GF-D8 (cell line): ENCODE results near the gene DHH.

Experiments used
- DNase-seq: peaks from one replicate; lab custom pipeline; 2025; lab: John Stamatoyannopoulos, UW

Gene DHH

DNA sequence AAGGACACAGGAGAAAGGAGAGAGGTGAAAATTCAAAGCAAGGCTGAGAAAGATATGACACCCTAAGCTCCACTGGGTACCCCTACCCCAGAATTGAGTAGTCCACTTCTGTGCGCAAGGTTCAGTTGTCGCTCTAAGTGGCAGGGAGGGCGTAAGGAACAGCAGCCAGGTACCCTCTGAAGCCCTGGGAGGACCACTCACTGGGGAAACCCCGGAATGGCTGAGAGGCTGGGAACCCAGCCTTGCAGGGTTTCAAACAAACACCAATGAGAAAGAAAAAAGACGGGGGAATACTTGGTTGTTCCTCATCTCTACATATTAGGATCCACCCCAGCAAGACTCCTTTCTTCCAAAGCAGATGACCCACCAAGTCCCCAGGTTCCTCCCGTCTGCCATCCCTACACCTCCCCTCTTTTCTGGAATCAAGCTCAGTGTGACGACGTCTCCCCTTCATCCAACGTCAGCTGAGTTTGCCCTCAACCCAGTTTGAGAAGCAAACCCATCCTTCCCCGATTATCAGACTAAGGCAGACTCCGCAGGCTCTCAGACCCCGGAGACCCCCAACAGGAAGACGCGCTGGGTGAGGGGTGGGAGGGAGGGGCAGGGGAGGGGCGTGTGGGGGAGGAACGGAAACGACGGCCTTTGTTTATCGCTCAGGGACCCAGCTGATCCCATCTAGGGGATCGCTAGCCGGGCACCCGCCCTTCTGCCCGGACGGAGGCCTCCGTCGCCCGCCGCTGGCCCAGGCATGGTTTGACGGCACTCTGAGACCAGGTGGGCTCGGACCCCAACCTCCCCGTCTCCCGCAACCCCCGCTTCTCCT lies 15.3 kb upstream of the DHH start:
- no peak for DNase-seq

DNA sequence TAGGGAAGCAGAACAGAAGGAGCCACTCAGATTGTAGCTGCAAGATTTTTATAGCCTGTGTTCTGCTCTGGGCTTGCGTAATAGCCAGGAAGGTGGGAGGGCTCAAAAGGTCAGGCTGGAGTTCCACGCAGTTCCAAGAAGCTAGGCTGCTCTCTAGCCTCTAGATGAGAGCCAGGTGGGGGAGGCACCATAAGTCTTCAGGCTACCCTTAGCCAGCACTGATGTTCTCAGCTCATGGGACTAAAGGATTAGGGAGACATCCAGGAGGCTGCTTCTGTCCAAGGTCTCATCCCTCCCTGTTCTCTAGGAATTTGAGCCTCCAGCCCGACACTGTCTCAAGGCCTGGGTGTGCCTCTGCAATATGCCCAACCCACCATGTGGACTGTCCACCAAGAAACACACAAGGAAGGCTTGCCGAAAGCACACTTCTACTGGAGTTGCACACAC lies 14.4 kb upstream of the DHH start:
- peak; percentile 78 for DNase-seq

DNA sequence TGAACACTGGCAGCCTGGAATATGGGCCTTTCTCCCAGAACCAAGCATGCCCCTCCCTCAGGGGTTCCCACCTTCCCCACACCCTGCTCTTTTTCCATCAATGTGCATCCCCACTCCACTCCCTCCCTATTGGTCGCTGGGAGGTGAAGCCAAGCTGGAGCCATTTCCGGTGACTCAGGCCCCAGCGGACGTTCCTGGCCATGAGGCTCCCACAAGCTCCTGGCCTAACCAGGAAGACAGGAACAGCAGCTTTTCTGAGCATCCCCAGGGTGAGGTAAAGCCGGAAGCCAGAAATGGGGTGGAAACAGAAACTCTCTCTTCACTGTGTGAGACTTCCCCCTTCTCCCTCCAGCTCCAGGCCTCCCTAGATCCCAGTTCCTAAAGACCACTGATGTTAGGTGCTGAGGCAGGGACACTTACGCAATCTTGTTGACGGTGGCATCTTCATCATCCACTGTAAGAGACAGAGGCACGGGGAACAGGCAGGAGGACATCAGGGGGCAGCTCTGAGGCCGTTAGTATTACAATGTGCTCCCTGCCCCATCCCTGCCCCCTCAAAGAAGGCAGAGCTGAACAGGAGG lies 11.0 kb upstream of the DHH start:
- DNase-seq = no peak

DNA sequence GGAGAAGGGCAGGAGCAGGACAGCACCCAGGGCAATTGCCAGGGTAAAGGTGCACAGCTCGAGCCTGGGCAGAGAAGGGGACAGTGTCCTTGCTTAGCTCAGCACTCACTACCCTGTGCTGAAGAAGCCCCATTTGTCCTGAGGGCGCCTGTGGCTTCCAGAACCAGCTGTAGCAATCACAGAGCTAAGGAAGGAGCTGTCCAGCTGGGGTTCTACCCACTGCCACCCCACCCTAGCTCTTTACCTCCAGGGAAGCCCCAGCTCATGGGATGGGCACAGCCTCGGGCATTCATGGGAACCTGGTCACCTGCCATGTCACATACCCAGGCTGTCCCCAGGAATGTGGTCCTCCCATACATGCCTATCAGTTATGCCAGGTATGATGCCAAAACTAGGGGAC lies 10.2 kb upstream of the DHH start:
- no peak for DNase-seq

DNA sequence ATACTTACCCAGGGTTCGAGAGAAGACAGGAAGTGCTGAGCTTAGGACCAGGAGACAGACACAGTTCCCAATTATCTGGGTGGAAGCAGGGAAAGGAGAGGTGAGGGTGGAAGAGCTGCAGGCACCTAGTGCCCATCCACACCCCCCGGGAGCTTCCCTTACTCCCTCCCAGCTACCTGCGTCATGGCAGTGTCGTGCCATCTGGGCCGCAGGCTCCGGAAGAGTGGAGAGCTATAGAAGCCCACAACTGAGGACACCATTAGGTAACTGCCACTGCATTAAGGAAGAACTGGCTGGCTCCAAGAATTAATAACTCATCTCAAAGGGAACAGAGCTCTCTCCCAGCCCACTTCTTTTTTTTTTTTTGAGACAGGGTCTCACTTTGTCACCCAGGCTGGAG lies 5.8 kb upstream of the DHH start:
- DNase-seq = no peak

DNA sequence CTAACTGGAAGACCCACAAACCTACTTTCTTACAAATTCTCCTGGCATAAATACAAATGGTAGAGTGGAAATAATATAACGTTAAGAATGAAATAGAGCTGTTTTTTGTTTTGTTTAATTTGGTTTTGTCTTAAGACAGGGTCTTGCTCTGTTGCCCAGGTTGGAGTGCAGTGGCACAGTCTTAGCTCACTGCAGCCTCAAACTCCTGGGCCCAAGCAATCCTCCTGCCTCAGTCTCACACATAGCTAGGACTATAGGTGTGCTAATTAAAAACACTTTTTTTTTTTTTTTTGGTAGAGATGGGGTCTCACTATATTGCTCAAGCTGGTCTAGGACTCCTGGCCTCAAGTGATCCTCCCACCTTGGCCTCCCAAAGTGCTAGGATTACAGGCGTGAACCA lies 4.1 kb upstream of the DHH start:
- DNase-seq = no peak

DNA sequence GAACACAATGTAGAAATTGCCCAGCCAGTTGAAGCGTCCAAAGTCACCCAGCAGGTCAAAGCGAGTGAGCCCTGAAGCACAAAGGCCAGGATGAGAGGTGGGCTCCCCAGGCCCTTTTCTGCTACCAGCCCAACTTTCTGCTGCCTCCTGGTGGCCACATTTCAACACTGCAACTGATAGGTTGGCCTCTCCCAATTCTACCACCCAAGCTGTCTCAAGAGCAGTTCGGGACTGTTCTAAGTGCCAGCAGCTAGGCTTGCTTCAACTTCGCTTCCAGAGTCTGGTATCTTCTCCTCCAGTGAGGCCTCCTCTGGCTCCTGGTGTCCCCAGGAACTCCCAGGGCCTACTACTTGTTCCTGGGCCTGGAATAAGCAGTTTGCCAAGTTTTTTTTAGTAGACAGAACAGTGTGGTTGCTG lies 3.4 kb upstream of the DHH start:
- DNase-seq = peak; percentile 5

DNA sequence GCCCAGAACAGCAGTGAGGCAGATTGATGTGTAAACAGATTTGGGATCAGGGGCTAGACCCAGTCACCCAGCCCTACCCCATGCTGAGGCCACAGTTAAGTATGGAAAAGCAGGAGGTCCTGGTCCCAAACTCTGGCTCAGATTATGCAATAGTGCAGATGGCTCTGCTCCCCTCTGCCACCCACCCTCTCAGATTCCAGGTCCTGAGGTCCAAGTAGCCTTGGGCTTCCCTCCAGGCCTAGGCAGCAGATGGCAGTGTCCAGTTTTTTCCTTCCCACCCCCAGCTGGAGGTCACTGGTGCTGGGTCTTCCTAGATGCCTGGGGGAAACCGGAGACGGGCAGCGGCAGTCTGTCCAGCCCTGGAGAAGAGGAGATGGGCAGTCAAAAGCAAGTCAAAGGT lies 2.8 kb upstream of the DHH start:
- DNase-seq = no peak

DNA sequence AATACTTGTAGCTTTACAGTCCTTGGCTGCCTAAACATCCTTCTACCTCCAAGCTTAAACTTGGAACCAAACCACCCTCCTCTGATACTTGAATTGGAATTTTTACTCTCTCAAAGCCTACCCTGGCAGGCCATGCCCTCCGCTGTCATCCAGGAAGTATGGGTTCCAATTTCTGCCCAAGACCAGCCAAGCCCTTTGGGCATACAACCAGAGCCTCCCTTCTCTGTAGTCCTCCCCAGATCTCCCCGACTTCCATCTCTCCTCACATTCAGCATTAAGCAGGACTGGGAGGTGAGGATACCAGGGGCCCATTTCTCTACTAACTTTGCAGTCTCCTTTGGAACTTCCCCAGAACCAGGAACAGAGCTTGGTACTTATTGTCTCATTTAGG lies 369 bp upstream of the DHH start:
- no peak for DNase-seq

DNA sequence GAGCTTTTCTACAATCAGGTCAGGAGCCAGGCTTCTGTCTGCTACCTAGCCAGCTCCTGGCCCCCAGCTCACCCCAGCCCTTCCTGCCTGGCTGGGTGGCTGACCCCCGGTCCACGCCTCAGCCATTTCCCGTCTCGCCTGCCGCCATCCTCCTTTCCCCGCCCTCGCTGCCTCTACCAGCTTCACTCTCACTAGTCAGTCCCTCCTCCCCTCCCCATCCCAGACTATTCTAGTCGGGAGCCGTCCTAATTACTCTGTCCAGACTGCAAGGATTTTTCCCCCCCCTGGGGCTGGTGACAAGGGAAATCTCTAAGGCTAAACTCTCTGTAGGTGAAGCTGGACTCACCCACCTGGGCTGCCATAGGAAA lies 825 bp downstream of the DHH start:
- DNase-seq = no peak

DNA sequence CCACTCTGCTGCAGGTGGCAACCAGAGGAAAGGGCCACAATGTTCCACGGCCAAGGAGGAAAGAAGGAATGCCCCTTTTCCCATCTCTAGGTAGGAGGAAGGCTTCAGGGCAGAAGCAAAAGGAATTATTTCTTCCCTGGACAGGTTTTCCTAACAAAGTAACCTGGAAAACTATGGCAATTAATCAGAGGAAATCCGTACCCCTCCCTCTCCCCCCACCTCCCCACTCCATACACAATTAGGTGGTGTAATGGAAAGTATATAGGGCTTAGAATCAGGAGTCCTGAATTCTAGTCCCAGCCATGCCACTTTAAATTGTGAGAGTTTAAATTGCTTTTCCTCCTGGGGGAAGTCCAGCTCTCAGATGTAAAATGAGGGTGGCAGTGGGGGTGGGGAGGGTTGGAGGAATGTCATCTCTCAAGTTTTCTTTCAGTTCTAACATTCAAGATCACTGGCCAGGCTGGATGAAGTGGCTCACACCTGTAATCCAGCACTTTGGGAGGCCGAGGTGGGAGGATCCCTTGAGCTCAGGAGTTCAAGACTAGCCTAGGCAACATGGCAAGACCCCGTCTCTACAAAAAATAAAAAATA lies 1.7 kb downstream of the DHH start:
- DNase-seq = no peak

DNA sequence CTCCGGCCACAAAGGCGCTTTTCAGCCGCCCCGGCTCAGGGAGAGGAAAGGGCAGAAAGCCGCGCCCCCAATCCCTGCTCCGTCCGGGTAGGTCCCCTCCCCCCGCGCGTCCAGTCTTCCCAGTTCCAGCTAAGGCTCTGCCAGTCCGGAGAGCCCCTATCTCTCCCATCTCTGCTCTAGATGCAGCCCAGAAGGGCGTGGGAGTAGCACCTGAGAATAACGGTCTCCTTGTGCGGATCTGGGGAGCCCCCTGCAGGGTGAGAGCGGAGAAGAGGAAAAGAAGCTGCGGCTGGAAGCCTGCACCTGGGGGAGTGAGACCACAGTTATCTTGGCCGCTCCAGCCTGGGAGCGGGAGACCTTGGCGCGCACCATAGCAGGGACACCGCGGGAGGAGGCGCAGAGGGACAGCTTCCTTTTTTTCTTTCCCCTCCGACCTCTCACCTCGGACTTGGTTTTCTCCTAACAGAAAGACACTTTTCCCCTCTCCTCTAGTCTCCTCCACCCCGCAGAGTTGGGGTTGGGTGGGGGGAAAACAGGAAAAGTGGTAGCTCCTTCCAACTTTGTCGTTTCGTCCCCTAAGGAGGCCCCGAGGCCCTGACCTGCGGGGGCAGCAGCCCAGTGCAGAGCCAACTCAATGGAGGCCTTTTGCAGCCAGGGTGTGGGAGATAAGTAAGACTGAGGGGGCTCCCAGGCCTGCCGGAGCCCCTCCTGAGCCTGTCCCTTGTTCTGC lies 2.4 kb downstream of the DHH start:
- peak; percentile 33 for DNase-seq

DNA sequence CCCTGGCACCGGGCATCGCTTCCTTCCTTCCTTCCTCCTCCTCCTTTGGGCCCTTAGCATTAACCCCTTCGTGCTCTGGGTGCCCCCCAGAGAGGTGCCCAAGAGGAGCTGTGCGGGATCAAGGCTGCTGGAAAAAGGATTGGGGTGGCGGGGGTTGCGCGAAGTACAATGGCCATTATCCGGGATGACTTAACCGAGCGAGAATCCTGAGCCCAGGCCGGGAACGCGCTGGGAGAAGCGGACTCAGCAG lies 2.8 kb downstream of the DHH start:
- DNase-seq = no peak

DNA sequence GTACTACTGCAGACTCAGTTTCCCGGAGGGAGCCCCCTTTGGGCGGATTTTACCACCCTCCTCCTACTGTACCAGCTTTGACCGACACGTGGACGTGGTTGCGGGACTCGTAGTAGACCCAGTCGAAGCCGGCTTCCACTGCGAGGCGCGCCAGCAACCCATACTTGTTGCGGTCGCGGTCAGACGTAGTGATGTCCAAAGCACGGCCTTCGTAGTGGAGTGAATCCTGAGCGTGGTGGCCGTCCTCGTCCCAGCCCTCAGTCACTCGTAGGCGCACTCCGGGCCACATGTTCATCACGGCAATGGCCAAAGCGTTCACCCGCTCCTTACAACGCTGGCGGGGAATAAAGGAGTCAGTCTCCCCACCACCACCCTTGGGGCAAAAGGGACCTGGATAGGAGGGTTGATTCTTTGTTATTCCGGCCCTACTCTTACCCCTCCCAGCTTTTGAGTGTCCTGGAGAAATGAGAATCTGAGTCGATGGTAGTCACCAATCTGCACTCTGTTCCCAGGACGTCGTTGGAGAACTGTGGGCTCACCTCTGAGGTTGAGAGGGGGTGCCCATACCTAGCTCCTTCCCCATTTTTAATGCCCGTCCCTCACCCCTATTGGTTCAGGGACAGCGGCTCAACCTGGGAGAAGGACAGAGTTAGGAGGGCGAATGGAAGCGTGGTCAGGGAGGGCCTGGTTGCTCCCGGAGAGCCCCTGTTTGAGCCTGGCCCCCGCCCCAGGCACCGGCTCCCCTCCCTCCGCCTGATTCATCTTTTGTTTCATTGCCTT lies 3.4 kb downstream of the DHH start:
- no peak for DNase-seq

DNA sequence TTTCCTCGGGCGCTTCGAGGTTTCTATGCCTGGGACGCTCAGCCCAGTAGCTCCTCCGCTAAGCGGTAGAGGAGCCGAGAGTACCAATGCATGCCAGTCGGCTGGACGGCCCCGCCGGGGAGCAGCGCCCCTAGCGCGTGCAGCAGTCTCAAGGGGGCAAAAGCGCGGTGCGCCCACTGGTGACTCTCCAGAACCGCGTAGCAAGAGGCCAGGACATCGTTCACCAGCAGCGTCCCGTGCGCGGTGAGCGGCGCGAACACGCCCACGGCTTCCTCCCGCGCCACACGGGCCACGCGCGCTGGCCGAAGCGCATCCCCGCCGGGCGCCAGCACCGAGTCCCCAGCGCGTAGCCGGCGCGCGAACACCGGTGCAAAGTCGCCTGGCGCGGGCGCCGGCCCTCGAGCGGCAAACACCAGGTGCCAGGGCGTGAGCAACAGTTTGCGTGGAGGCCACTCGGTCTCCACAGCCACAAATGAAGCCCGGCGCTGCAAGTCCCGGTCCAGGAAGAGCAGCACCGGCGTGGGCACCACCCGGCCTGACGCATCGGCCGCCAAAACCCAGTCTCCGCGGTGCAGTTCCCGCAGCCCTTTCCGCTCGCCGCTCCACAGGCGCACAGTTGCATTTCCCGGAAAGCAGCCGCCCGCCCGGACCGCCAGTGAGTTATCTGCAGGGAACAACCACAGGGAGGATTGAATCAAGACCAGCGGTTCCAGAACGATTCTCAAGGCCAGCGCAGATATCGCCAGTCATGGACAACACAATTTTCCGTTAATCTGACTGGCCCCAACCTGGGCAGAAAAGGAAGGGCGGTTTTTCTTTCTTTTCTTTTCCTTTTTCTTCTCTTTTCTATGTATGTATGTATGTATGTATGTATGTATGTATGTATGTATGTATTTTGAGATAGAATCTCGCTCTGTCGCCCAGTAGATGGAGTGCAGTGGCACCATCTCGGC lies 4.5 kb downstream of the DHH start:
- peak; percentile 2 for DNase-seq

DNA sequence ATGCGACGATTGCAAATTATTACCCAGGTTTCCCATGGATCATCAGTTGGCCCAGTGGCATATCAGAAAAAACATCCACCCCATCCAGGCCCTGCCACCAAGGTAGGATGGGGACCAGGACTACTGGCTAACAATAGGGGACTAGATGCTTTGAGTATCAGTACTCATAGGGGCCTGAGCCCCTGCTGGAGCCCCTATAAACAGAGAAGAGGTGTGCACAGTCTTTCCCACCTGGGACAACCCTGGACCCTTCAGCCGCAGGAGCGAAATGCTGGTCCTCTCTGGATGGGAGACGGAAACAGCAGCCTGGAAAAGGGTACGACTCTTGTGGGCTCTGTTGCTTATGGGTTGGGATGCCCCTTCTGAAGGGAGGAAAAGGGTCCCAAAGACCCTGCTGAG lies 5.7 kb downstream of the DHH start:
- no peak for DNase-seq

DNA sequence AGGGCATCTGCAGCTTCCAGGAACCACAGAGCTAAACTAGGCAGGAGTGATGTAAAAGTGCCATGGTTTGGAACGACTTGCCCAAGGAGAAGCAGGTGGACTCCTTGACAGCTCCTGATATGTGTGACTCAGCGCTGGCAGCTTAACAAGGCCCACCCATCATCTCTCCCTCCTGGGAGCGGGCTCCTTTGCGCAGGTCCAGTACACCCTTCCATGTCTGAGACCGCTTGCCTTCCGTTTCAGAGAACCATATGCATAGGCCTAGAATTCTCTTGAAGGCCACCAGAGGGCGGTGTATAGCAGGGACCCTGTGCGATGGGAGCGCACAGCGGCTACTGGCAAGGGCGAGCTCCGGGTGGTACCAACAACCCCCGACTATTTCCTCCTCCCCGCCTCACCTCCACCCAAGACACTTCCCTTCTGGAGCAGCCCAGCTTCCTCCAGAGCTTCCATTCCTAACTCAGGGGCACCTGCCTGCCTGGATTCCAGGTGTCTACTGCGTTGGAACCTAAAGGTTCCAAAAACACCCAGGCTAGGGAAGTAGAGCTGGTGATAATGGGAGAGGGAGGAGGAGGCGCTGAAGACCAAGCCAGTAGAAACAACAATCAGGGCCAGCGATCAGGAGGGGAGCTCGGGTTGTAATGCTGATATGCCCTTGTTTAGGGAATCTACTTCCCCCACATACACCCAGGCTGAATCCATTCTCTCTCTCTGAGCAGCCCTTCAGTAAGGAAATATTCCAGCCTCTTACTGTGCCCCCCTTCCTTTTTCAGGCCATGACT lies 6.3 kb downstream of the DHH start:
- peak; percentile 47 for DNase-seq

DNA sequence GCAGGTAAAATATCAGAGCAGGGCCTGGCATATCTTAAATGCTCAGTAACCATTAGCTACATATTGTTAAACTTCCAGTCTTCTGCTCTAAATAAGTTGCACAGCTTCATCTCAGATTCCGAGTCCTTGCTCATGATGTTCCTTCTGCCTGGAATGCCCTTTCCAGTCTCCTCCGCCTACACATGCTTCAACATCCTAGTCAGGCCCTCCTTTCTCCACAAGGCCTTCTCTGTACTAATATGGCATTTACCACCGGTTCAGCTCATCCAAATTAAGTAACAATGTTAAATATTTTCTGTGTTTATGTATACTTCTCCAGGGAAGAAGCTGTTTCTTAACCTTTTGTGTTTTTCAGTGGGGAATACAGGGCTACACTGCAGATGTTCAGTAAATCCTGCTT lies 8.5 kb downstream of the DHH start:
- no peak for DNase-seq

DNA sequence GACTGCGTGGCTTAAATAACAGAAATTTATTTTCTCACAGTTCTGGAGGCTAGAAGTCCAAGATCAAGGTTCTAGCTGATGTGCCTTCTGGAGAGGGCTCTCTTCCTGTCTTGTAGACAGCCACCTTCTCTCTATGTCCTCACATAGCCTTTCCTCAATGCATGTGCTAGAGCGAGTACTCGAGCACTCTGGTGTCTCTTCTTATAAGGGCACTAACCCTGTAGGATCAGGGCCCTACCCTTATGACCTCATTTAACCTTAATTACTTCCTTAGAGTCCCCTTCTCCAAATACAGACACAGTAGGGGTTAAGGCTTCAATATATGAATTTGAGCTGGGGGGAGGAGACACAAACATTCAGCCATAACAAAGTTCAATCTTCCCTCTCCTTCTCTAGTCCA lies 10.2 kb downstream of the DHH start:
- no peak for DNase-seq

DNA sequence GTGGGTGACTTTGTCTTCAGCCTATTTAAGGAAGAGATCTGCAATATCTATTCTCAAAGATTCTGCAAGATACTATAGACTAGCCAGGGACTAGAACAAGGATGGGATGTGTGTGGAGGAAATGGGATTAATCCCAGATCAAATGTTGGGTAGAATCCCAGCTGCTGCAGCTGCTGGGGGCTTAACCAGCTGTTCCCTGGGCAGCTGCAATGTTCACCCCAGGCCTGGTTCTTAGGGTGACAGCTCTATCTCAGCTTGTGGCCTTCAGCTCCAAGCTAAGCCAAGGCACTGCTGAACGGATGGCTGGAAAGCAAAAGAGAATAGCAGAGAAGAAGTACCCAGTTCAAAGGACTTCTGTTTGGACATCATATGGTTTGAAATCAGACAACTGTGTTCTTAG lies 14.8 kb downstream of the DHH start:
- no peak for DNase-seq

DNA sequence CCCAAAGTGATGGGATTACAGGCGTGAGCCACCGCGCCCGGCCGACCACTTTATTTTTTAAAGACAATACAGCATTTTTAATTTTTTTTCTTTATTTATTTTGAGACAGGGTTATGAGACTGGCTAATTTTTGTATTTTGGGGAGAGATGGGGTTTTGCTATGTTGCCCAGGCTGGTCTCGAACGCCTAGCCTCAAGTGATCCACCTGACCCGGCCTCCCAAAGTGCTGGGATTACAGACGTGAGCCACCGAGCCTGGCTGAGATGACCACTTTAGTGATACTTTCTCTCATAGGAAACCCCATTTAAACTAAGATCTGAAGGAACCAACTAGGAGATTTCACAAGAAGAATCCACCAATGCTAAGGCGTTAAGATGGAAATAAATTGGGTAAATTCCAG lies 23.6 kb downstream of the DHH start:
- no peak for DNase-seq
